ENCODE results near the gene NCEH1.

NCEH1 gene

DNA sequence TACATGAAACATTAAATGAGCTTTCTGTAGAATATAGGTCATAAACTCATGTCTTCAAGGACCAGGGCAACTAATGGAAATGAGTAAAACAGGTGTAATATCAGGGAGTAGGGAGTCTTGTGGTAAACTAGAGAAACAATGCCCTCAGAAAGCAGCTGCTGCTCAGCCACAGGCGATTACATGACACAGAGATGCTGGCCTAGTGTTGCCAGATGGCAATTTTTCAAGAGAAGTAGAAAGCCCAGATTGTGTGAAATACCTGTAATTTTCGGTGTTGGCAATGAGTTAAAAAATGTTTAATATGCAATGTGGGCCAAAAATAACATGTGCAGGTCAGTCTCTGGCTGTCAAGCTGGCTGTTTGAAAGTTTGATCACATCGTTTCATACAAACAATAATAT lies 23.4 kb downstream of the NCEH1 start:
- Histone ChIP-seq H3K36me3 (ENCODE audit: control insufficient read depth, insufficient read depth, low read length) (no peaks in the 10 kb centered on the region), H3K27me3 (ENCODE audit: control insufficient read depth, insufficient read depth, low read length) (no peaks in the 10 kb centered on the region), H3K4me3 (ENCODE audit: low read length) (no peak overlapping the region), H3K9ac (ENCODE audit: low read length) (no peak overlapping the region), H3K27ac (ENCODE audit: low read depth, low read length) (no peak overlapping the region), H3K4me1 (ENCODE audit: control insufficient read depth, insufficient read depth, low read length) (no peaks in the 10 kb centered on the region)

DNA sequence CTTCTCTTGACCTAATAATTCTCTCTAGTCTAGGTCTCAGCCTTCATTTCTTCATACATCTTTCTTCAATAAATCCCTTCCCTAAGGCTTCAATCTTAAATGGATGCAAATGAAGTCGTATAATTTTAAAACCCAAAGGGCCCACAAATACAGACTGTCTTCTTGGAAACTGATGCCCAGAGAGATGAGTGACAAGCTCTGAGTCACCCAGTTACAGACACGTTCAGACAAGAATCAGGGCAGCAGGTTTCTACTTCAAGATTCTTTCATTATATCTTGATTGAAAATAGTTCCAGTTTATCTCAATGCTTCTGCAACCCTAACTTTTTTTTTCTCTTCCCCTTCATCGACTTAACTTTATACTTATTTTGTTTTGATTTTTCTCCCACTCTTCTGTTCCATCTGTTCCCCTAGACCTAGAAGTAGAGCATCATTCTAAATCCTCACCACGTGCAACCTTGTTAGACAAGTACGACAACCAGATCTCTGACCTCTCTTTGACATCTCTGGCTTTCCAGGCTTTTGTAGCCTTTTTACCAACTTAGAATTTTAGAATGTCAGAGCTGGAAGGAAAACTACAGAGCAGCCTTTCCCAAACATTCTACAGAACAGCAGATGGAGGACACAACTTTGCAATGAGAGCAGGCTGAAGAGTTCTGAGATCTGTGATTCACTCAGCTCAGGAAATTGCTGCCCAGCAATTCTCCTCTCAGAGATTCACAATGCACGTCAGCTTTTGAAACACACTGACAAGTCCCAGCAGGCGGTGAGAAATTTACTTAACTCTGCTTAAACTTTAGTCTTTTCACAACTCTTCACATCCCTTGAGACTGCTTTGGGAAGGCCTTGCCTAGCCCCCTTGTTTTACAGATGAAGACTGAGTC lies 25.3 kb downstream of the NCEH1 start:
- no peaks in the 10 kb centered on the region for H3K36me3 ChIP-seq (ENCODE audit: control insufficient read depth, insufficient read depth, low read length)
- no peaks in the 10 kb centered on the region for H3K27me3 ChIP-seq (ENCODE audit: control insufficient read depth, insufficient read depth, low read length)
- H3K9ac ChIP-seq (ENCODE audit: low read length) = no peak overlapping the region
- no peak overlapping the region for H3K4me3 ChIP-seq (ENCODE audit: low read length)
- no peaks in the 10 kb centered on the region for H3K4me1 ChIP-seq (ENCODE audit: control insufficient read depth, insufficient read depth, low read length)
- no peak overlapping the region for H3K27ac ChIP-seq (ENCODE audit: low read depth, low read length)

GRCh38 chr3:172680684-172681083 lies 30.2 kb downstream of the NCEH1 start:
- H3K27ac ChIP-seq (ENCODE audit: low read depth, low read length) = no peak overlapping the region
- H3K4me3 ChIP-seq (ENCODE audit: low read length) = no peak overlapping the region
- H3K27me3 ChIP-seq (ENCODE audit: control insufficient read depth, insufficient read depth, low read length) = no peaks in the 10 kb centered on the region
- H3K36me3 ChIP-seq (ENCODE audit: control insufficient read depth, insufficient read depth, low read length) = no peaks in the 10 kb centered on the region
- H3K4me1 ChIP-seq (ENCODE audit: control insufficient read depth, insufficient read depth, low read length) = peaks cover 10% of the 10 kb centered on the region
- H3K9ac ChIP-seq (ENCODE audit: low read length) = no peak overlapping the region

DNA sequence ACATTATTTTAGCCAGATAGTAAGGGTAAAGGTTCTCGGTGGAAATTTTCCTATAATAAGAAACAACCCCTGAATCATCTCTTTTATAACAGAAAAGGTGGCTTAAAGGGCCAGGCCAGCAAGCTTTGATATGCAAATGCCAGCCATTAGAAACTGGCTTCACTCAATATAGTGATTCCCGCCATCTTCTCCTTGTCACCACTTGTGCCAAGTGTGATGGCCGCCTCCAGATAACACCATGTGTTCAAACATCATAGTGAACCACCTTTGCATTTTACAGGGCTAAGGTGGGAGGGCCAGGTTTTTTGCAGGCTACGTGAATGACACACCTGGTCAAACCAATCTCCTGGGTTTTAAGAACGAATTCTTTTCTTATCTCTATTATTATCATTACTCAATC lies 31.3 kb downstream of the NCEH1 start:
- Histone ChIP-seq H3K27me3 (ENCODE audit: control insufficient read depth, insufficient read depth, low read length) (no peaks in the 10 kb centered on the region), H3K9ac (ENCODE audit: low read length) (no peak overlapping the region), H3K27ac (ENCODE audit: low read depth, low read length) (no peak overlapping the region), H3K36me3 (ENCODE audit: control insufficient read depth, insufficient read depth, low read length) (no peaks in the 10 kb centered on the region), H3K4me3 (ENCODE audit: low read length) (no peak overlapping the region), H3K4me1 (ENCODE audit: control insufficient read depth, insufficient read depth, low read length) (peaks cover 10% of the 10 kb centered on the region)

GRCh38 chr3:172678068-172678467 lies 32.8 kb downstream of the NCEH1 start:
- Histone ChIP-seq H3K36me3 (ENCODE audit: control insufficient read depth, insufficient read depth, low read length) (no peaks in the 10 kb centered on the region), H3K27me3 (ENCODE audit: control insufficient read depth, insufficient read depth, low read length) (no peaks in the 10 kb centered on the region), H3K27ac (ENCODE audit: low read depth, low read length) (no peak overlapping the region), H3K9ac (ENCODE audit: low read length) (no peak overlapping the region), H3K4me1 (ENCODE audit: control insufficient read depth, insufficient read depth, low read length) (peaks cover 10% of the 10 kb centered on the region), H3K4me3 (ENCODE audit: low read length) (no peak overlapping the region)

DNA sequence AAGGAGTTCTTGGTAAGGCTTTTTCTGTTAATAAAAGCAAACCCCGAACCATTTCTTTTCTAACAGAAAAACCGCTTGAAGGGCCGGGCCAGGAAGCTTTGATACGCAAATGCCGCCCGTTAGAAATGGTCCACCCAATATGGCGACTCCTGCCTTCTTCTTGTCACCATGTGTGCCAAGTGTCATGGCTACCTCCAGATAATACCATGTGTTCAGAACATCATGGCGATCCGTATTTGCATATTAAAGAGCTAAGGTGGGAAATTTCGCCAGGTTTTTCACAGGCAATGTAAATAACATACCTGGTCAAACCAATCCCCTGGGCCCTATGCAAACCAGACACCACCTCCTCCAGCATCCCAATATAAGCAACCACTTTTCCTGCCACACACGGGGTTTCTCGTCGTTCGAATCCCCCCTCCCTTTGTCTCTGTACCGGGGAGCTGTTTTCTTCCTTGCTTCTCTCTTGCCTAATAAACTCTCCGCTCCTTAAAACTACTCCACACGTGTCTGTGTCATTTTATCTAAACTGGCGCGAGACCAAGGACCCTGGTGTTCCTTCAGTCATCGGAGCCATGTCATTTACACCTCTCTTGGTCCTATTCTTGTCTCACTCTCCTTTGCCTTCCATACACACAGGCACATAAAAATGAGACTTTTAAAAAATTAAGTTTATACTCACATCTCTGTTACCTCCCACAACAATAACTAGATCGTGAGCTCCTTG lies 34.5 kb downstream of the NCEH1 start:
- H3K27ac ChIP-seq (ENCODE audit: low read depth, low read length) = no peak overlapping the region
- no peaks in the 10 kb centered on the region for H3K36me3 ChIP-seq (ENCODE audit: control insufficient read depth, insufficient read depth, low read length)
- peaks cover 10% of the 10 kb centered on the region for H3K4me1 ChIP-seq (ENCODE audit: control insufficient read depth, insufficient read depth, low read length)
- no peak overlapping the region for H3K9ac ChIP-seq (ENCODE audit: low read length)
- no peak overlapping the region for H3K4me3 ChIP-seq (ENCODE audit: low read length)
- no peaks in the 10 kb centered on the region for H3K27me3 ChIP-seq (ENCODE audit: control insufficient read depth, insufficient read depth, low read length)

GRCh38 chr3:172675441-172676193 lies 35.2 kb downstream of the NCEH1 start:
- no peaks in the 10 kb centered on the region for H3K27me3 ChIP-seq (ENCODE audit: control insufficient read depth, insufficient read depth, low read length)
- H3K4me1 ChIP-seq (ENCODE audit: control insufficient read depth, insufficient read depth, low read length) = peaks cover 10% of the 10 kb centered on the region
- H3K4me3 ChIP-seq (ENCODE audit: low read length) = no peak overlapping the region
- no peaks in the 10 kb centered on the region for H3K36me3 ChIP-seq (ENCODE audit: control insufficient read depth, insufficient read depth, low read length)
- no peak overlapping the region for H3K9ac ChIP-seq (ENCODE audit: low read length)
- no peak overlapping the region for H3K27ac ChIP-seq (ENCODE audit: low read depth, low read length)

- Histone ChIP-seq H3K4me1 (ENCODE audit: control insufficient read depth, insufficient read depth, low read length) (peaks cover 10% of the 10 kb centered on the region), H3K9ac (ENCODE audit: low read length) (no peak overlapping the region), H3K4me3 (ENCODE audit: low read length) (no peak overlapping the region), H3K36me3 (ENCODE audit: control insufficient read depth, insufficient read depth, low read length) (no peaks in the 10 kb centered on the region), H3K27me3 (ENCODE audit: control insufficient read depth, insufficient read depth, low read length) (no peaks in the 10 kb centered on the region), H3K27ac (ENCODE audit: low read depth, low read length) (no peak overlapping the region)
Observed at GRCh38 chr3:172673210-172673679, 37.6 kb downstream of the NCEH1 start.

DNA sequence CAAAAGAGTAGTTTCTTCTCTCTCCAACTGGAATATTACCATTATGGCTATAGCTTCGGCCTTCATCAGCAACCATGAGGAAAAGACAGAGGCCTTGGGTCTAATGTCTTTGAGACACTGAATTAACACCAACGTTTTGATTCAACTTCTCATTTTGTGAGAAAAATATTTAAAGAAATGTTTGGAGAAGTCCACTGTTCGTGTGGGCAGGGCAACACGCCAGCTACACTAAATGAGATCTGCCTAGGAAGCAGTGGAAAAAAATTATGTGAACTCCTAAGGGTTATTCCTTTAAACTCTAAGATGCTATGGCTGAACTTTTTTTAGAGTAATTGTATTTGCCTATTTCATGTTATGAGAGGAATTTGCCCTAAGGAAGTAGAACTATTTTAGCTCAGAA lies 41.8 kb downstream of the NCEH1 start:
- no peaks in the 10 kb centered on the region for H3K27me3 ChIP-seq (ENCODE audit: control insufficient read depth, insufficient read depth, low read length)
- no peak overlapping the region for H3K27ac ChIP-seq (ENCODE audit: low read depth, low read length)
- no peak overlapping the region for H3K9ac ChIP-seq (ENCODE audit: low read length)
- H3K4me3 ChIP-seq (ENCODE audit: low read length) = no peak overlapping the region
- no peaks in the 10 kb centered on the region for H3K4me1 ChIP-seq (ENCODE audit: control insufficient read depth, insufficient read depth, low read length)
- H3K36me3 ChIP-seq (ENCODE audit: control insufficient read depth, insufficient read depth, low read length) = no peaks in the 10 kb centered on the region

GRCh38 chr3:172666873-172667694 lies 43.8 kb downstream of the NCEH1 start:
- H3K9ac ChIP-seq (ENCODE audit: low read length) = no peak overlapping the region
- H3K27me3 ChIP-seq (ENCODE audit: control insufficient read depth, insufficient read depth, low read length) = no peaks in the 10 kb centered on the region
- H3K4me3 ChIP-seq (ENCODE audit: low read length) = no peak overlapping the region
- no peak overlapping the region for H3K27ac ChIP-seq (ENCODE audit: low read depth, low read length)
- H3K4me1 ChIP-seq (ENCODE audit: control insufficient read depth, insufficient read depth, low read length) = no peaks in the 10 kb centered on the region
- no peaks in the 10 kb centered on the region for H3K36me3 ChIP-seq (ENCODE audit: control insufficient read depth, insufficient read depth, low read length)

- H3K4me3 ChIP-seq (ENCODE audit: low read length) = no peak overlapping the region
- no peaks in the 10 kb centered on the region for H3K27me3 ChIP-seq (ENCODE audit: control insufficient read depth, insufficient read depth, low read length)
- H3K27ac ChIP-seq (ENCODE audit: low read depth, low read length) = no peak overlapping the region
- no peaks in the 10 kb centered on the region for H3K36me3 ChIP-seq (ENCODE audit: control insufficient read depth, insufficient read depth, low read length)
- no peaks in the 10 kb centered on the region for H3K4me1 ChIP-seq (ENCODE audit: control insufficient read depth, insufficient read depth, low read length)
- H3K9ac ChIP-seq (ENCODE audit: low read length) = no peak overlapping the region
Observed at GRCh38 chr3:172666181-172666872, 44.5 kb downstream of the NCEH1 start.

All from rectal smooth muscle tissue (tissue), 1 donor.